HG03565 (cell line): ENCODE data around the gene FGR.
"Not testable (repeated sequence)": the region's sequence is repeated elsewhere in the genome, so short reads cannot be mapped to it uniquely, and the experiment has no call there.

Source experiments
- ATAC-seq: cut with Tn5 transposase; IDR thresholded peaks from one replicate; pipeline ENCODE4 v1.9.1; 2021; ENCODE audit warnings: mild to moderate bottlenecking, moderate library complexity; ENCODE audit not compliant: unreplicated experiment

Gene FGR

DNA sequence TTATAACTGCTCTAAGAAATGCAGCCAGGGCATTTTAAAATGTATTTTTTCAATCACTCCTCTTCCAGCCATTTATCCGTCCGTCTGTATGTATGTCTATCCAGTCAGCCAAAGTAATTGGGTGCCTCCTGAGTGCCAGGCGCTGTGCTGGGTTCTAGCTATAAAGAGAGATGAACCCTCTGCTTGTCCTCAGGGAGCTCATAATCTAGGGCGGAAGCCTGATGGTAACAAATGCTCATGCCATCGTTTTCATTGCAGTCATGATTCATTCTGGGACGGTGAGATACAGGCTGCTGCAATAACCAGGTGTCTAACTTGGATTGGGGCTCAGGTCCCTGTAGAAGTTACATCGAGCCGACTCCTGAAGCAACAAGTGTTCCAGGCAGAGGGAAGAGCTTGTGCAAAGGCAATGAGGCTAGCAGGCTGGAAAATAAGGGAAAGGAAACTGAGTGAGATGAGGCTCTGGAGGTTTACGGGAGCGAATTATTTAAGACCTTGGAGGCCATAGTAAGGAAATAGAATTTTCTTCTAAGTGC is 25.4 kb upstream of the FGR start:
- no peak for ATAC-seq

DNA sequence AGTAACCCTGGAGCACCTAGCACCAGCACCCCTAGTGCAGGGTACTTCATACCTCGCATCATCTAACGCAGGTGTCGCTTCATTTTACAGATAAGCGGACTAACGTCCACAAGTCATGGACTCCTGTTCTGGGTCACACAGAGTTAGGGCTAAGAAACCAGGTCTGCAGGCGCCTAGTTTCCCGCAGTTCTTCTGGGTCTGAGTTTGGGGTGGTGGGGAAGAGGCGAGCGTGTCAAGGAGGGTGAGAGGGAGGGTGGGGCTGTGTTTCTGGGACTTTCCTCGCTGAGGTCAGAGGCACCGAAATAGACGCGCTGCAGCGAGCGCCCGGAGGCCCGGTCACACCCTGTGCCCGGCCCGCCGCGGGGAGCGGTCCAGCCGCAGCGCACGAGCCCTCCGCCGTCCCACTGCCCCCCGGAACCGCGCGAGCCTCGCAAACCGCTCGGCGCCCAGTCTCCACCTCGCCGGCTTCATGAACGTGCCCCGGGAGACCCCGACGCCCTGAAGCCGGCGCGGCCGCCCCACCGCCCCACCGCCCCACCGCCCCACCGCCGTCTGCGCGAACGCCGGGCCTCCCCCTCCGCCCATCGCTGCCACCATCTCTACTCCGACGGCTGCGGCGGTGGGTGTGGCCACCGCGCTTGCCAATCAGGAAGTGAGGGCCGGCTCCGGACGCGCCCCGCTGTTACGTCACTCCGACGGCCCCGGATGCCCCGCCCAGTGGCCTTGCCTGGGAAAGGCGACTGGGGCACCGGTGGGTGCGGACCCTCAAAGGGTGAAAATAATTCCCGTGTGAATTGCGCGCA is 24.7 kb upstream of the FGR start:
- ATAC-seq = peak; percentile 58

DNA sequence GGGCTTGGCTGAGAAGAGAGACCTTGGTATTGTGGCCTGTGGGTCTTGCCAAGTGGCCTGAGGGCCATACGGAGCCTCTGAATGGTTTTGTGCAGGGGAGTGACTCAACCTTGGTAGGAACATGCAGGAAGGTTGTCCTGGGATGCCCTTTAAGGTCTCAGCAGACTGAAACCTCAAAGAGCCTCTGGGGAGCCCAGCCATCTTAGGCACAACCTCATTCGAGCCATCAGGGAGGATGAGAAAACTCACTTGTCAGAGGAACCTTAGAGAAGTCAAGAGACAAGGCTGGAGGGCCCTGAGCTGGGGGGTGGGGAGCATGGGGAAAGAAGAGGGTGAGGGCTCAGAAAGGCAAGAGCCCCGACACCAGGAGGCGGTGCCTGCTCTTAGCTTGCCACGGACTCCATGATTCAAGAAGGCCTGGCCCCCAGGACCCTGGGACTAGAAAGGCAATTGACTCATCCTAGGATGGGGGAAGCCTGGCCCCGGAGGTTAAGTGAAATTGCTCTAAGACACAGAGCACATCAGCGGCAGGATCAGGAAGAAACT is 24.0 kb upstream of the FGR start:
- peak; percentile 7 for ATAC-seq

DNA sequence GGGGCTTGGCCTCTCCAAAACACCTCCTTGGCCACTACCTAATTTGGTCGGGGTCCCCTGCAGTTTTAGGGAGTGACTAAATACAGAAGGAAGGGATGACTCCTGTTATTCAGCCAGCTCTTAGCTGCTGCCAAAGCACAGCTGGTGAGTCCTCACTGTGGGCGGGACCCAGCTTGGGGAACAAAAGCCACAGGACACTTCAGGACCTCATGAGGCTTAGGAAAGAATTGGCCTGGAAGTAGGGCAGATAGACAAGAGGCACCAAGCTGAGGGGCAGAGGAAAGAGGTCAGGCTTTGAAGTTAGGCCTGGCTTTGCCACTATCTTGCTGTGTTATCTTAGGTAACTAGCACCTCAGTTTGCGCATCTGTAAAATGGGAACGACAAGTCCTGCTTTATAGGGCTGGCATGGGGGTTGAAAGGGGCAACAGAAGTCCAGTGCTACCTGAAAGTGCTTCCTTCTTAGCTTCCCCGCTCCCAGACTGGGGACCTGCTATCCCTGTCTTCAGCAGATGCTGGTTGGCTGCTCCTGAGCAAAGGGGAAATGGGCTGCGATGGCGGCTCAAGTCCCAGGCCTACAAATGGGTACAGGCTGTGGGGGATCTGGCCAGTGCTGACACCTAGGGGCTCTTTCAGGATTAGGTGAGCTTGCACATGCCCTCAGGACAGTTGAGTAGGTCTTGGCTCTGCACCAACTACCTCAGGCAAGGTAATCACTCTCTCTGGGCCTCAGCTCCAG is 21.3 kb upstream of the FGR start:
- no peak for ATAC-seq

DNA sequence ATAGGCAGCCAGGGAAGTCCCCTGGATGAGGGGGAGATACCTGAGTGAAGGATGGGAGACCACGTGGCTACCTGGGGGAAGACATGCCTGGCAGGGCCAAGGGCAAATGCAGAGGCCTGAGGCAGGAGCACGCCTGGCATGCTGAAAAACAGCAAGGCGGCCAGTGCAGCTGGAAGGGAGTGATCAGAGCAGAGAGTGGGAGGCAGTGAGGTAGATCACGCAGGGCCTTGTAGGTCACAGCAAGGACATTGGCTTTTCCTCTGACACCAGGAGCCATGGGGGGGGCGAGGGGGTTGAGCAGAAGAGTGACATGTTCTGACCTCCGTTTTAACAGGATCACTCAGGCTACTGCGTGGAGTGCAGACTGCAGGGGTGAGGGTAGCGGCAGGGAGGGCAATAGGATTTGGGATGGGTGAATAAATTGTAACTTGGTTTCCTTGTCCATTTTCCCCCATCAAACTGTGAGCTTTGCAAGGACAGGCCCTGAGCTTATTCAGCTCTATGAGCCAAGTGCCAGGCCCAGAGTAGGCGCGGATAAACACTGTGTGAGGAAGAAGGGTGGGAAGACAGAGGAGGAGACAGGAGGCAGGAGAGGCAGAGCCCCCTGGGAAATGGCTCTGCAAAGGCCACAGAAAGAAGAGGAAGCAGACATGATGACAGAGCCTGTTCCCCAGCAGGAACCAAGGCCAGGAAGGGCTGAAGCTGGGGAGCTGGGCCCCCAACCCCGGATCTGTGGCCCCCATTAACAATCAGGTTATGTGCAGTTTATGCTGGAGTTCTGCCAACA is 20.4 kb upstream of the FGR start:
- ATAC-seq = no peak

DNA sequence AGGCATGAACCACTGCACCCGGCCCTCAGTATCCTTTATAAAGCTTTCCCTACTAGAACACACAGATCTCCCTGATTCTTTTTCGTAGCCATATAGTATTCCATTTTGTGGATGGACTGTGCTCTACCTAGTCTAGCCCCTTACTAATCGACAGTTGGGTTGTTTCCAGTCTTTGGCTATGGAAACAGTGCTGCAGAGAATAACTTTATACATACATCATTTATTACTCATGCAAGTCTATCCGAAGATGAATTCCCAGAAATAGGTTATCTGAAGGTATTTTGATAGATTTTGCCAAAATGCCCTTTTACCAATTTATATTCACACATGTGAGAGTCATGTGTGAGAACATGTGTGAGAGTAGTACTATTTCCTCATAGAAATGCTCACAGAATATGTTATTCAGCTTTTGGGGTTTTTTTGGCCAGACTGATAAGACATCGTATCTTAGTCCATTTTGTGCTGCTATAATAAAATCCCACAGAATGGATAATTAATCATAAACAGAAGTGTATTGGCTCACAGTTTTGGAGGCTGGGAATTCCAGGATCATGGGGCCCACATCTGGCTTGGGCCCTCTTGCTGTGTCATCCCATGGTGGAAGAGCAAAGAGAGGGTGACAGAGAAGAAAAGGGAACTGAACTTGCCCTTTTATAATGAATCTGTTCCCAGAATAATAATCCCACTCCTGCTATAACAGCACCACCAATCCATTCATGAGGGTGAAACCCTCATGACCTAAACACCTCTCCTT is 17.3 kb upstream of the FGR start:
- no peak for ATAC-seq

DNA sequence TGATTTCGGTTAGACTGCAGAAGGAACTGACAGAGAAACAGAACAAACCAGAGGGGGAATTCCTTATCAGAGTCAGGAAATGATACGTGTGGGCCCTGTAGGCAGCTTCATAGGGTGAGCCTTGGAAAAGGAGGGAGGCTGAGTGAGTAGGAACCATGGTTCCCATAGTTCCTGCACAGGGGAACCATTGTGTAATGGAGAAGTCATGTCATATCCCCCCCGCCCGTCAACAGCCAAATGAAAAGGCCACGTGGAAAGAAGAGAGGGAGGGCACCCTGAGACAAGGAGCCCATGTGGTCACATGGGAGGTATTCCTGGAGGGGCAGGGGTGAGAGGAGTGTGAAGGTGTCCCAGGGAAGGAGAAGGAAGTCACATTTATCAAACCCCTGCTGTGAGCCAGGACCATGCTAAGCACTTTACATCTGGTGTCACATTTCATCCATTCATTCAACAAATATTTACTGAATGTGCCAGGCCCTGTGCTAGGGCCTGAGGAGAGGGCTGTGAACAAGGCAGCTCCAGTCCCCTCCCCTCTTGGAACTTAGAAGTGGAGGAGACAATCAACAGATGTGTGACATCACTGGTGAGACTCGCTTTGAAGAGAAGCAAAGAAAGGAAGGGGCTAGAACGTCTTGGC is 15.7 kb upstream of the FGR start:
- no peak for ATAC-seq

DNA sequence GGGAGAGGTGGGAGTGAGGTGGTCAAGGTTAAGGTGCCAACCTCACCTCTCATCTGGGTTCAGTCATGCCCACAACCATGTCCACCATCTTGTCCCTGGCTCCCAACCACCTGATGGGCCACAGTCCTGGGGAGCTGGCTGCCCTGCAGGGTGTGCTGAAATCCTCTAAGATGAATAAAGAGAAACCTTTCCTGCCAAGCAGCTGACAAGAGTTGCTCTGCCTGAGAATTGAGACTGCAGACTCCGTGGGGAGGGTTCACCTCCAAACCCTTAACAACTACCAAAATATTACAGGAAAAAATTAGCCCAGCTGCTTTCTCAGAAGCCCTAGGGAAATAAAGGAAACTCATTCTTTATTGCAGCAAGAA is 15.2 kb upstream of the FGR start:
- ATAC-seq = no peak

DNA sequence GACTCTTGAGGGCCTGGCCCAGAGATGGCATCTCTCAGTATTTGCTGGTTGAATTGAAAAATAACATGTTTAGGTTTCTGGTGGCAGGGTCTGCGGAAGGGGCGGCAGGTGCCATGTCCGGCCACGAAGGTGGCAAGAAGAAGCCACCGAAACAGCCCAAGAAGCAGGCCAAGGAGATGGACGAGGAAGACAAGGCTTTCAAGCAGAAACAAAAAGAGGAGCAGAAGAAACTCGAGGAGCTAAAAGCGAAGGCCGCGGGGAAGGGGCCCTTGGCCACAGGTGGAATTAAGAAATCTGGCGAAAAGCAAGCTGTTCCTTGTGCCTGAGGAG is 14.3 kb upstream of the FGR start:
- ATAC-seq = no peak

DNA sequence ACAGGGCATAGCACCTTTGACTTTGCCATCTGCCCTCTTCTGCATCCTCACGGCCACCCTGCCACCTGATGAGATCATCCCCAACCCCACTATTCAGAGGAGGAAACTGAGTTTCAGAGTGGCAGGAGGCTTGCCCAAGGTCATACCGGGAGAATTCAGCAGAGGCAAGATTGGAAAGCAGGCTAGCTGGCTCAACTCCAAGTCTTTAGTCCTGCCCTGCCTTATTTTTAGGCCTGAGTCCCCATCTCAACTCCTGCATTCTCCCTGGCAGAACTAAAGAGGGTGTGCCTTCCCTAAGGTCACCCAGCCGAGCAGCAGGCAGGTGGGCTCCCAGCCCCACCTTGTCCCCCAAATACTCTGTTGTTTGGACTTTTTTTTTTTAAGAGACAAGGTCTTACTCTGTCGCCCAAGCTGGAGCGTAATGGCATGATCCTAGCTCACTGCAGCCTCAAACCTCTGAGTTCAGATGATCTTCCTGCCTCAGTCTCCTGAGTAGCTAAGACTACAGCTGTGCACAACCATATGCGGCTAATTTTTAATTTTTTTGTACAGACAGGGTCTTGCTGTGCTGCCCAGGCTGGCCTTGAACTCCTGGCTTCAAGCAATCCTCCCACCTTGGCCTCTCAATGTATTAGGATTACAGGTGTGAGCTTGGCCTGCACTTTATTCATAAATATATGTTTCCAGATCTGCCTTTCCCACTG is 13.8 kb upstream of the FGR start:
- no peak for ATAC-seq

DNA sequence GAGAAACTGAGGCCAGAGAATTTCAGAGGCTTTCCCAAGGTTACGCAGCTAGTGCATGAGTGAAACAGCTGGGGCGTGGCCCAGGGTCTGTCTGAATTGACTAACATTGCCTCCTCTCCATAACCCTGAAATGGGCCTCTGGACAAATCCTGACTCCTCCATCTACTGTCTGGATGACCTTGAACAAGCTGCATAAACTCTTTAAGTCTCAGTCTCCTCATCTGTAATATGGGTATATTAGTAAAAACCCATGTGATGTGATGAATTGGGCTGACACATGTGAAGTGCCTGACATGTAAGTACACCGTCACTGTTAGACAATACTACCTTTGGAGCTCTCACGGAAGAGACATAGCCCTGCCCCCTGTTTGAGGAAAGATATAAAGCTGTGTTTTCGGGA is 12.3 kb upstream of the FGR start:
- no peak for ATAC-seq

DNA sequence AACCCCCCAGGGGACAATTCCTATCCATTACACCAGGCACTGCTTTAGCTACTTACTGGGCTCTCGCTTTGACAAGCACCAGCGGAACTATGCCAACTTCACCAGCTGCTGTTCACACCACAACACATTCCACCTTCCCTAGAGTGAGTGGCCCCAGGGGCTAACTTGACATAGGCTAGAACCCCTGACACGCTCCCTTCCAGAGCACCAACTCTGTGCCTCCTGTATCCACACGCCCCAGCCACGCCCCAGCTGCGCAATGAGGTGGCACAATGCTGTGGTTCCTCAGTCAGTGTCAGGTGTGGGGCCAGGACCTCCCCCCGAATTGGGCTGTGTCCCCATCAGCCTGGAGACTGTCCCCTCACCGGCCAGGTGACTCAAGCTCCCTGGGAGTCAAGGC is 11.7 kb upstream of the FGR start:
- ATAC-seq = no peak

DNA sequence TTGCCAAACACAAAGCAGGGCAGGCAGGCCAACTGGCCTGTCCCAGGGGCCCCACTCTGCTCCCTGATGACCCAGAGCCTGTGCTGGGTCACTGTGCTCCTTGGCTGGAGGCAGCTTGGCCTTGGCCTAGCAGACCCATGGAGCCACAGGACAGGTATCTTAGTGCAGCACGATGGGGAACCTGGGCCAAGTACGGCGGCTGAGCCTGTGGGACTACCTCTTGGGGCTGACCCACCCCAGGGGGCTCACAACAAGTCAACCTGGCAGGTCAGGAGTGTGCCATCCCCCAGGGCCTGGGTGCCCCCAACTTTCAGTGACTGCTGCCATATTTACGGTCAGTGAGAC is 10.1 kb upstream of the FGR start:
- no peak for ATAC-seq

DNA sequence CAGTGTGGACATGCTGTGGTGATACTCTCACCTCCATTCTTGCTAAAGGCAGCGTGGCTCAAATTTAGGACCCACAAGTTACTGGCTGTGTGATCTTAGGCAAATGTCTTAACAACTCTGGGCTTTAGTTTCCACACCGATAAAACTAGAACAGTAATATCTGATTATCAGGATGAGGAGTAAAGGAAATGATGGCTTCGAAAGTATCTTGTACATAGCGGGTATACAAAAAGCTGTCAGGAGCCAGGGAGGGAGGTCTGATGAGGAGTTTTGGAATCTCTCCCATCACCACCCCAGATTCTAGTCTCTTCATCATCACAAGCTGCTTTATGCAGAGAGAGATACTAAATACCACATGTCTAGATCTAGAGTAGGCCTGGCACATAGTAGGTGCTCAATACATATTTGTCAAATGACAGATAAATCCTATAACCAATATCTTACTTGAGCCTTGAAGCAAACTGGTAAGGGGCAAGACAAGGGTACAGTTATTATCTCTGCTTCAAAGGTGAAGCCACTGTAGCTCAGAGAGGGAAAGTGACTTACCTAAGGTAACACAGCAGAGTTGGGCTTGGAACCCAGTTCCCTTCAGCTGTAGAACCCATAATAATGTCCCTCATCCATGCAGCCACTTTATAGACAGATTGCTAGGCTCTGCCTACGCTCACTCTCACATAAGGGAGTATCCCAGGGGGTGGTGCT is 9.5 kb upstream of the FGR start:
- ATAC-seq = no peak

DNA sequence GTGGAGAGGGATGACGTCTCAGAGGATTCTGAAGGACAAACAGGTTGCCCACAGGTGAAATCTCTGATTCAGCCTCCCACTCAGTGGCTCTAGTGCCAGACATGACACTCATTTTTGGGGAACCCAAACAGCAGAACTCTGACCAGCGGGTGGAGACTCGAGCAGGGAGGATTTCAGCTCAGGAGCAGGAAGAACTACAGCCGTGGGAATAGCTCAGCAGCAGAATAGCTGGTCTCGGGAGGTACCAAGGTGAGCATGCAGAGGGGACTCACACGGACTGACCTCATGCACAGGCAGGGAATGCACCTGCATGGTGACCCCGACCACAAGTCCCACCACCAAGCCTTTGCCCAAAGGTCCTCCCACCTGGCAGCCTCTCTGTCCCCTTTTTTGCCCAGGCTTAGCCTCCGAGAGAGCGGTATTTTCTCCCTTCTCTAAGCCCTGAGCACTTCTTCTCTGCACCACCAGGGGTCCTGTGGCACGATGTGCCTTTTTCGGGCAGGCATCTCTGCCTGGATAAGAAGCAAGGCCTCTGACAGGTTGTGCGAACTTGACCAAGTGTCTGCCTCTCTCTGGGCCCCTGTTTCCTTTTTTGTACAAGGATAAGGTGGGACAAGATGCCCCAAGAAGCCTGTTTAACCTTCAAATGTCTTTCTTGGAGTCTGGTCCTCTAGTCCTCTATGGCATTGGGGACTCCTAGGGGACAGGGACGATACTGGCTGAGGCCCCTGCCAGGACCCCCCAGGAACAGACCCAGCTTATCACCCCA is 8.8 kb upstream of the FGR start:
- ATAC-seq = no peak

DNA sequence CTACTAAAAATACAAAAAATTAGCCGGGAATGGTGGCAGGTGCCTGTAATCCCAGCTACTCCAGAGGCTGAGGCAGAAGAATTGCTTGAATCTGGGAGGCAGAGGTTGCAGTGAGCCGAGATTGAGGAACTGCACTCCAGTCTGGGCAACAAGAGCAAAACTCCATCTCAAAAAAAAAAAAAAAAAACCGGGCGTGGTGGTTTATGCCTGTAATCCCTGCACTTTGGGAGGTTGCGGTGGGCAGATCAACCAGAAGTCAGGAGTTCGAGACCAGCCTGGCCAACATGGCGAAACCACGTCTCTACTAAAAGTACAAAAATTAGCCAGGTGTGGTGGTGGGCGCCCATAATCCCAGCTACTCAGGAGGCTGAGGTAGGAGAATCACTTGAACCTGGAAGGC is 5.5 kb upstream of the FGR start:
- not testable (repeated sequence) for ATAC-seq

DNA sequence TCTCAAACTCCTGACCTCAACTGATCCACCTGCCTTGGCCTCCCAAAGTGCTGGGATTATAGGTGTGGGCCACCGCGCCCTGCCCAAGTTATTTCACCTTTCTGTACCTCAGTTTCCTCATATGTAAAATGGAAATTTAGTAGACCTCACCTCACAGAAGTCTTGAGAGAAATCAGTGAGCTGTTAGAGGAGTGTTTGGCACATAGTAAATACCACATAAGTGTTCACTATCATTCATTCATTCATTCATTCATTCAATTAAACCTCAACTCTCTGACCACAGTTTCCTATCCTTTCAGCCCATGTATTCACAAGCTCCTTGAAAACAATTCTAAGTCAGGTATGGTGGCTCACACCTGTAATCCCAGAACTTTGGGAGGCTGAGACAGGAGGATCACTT is 3.8 kb upstream of the FGR start:
- no peak for ATAC-seq

DNA sequence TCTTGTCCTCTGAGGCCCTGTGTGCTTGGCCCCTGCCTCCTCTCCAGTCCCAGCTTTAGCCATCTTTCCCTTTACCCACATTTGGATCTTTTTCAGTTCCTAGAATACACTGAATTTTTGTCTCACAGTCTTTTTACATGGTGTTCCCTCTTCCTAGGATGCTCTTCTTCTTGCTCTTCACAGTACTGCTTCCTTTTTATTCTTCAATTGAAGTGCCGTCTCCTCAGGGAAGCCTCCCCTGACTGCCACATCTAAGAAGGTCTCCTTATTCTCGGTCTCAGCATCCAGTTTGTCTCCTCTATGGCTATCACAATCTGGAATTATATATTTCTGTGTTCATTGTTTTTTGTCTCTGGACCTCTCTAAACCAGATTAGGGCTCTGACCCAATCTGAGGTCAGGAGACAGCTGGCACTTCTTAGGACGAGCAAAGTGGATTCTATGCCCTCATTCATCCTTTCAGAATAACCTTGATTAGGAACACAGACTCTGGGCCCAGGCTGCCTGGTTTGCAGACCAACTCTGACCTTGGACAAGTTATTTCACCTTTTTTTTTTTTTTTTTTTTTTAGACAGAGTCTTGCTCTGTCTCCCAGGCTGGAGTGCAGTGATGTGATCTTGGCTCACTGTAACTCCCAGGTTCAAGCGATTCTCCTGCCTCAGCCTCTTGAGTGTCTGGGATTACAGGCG is 3.2 kb upstream of the FGR start:
- no peak for ATAC-seq
